ENCODE data around the gene TRPV2. TPM values are rescaled to one million over a fixed set of nuclear protein-coding genes. Genes with fewer than 3 reads are reported as not detected.

Gene TRPV2
- total and polyA plus RNA-seq, 10 of the 15 experiments (the other 5 are each of a cell fraction or from before 2014, with no cell fraction given): 8.9 to 94.4 (median 54.1) TPM

- Histone ChIP-seq H2AFZ (ENCODE audit: control insufficient read depth, low read depth, low read length) (no peak overlapping the region), H3K9me3 (replicated peaks; ENCODE audit: control insufficient read depth, insufficient read depth, low read length) (no peaks in the 10 kb centered on the region), H3K27ac (ENCODE audit: control insufficient read depth, insufficient read depth) (peak overlapping the region; percentile 91), H3K4me3 (peak overlapping the region; percentile 95), H4K20me1 (ENCODE audit: control insufficient read depth, insufficient read depth) (no peaks in the 10 kb centered on the region), H3K79me2 (ENCODE audit: control insufficient read depth, insufficient read depth, low read length) (peaks cover 59% of the 10 kb centered on the region), H3K36me3 (ENCODE audit: control insufficient read depth in 2 of 2, insufficient read depth in 2 of 2, low read length in 1 of 2) (peaks cover 15 to 22% of the 10 kb centered on the region in 2 experiments), H3K4me2 (ENCODE audit: control insufficient read depth, insufficient read depth) (peak overlapping the region; percentile 92), H3K27me3 (replicated peaks in 1 of 2; ENCODE audit: control insufficient read depth in 2 of 2, insufficient read depth in 2 of 2, low read length in 1 of 2) (no peaks in the 10 kb centered on the region), H3K4me1 (ENCODE audit: control insufficient read depth, insufficient read depth, low read length) (peaks cover 44% of the 10 kb centered on the region), H3K9ac (ENCODE audit: control insufficient read depth, insufficient read depth, low read length) (peak overlapping the region; percentile 73)
- RAD21 ChIA-PET (ENCODE audit: unreplicated experiment): interaction anchor here (0.8 to 6.8 kb wide), 11 partner anchors 8 to 133 kb away, joined by 3 to 82 read pairs (median 3); partner anchors contain the start of gene UBB
- BruUV-seq (replicated peaks): no TSS peak
- peak; percentile 59 for DNase-seq (ENCODE audit: low read depth, low spot score)
- POLR2A ChIA-PET: interaction anchor here (0.5 to 6.7 kb wide), 7 partner anchors 11 to 59 kb away, joined by 3 to 54 read pairs (median 6); partner anchors contain the start of gene UBB
- intact Hi-C loops (cut with micrococcal nuclease; ENCODE audit: unreplicated experiment) (loop anchor here (2.0 to 10.0 kb wide), 2 partner anchors 20 to 204 kb away; partner anchors contain the start of genes NCOR1 and PIGL), in situ Hi-C loops (cut with MboI) (loop anchor here (5.0 to 10.0 kb wide), 2 partner anchors 37 to 566 kb away; partner anchors contain the start of gene UBB)
- CTCF ChIA-PET: interaction anchor here (1.0 to 7.4 kb wide), 8 partner anchors 9 to 66 kb away, joined by 3 to 127 read pairs (median 10); partner anchors contain the start of gene CENPV
- peak; percentile 49 for ATAC-seq
- FAIRE-seq: peak; percentile 84
- 5% methylated on average over 8 of the region's 8 CpGs for WGBS (ENCODE audit: insufficient coverage, insufficient replicate concordance, low lambda C conversion rate, missing lambda C conversion rate)
- SMC1A ChIA-PET (ENCODE audit: uncharacterized antibody, unreplicated experiment): interaction anchor here (0.6 to 5.4 kb wide), 5 partner anchors 13 to 55 kb away, joined by 3 to 41 read pairs (median 13); no protein-coding TSS in a partner anchor
- TF ChIP-seq CHD2 (IDR thresholded peaks at IDR 0.05; ENCODE audit: borderline replicate concordance, low read depth, low read length) (no peak), SKIL (IDR thresholded peaks at IDR 0.05; ENCODE audit: low read depth, poor library complexity, severe bottlenecking) (peak; percentile 60), MAX (IDR thresholded peaks at IDR 0.05; ENCODE audit: low read depth, low read length) (no peak), CEBPB (IDR thresholded peaks at IDR 0.05; ENCODE audit: borderline replicate concordance in 1 of 2, low read depth in 2 of 2, low read length in 2 of 2) (no peak), RB1 (IDR thresholded peaks at IDR 0.05; ENCODE audit: borderline replicate concordance) (no peak), CBX3 (IDR thresholded peaks at IDR 0.05; ENCODE audit: borderline replicate concordance, low read depth) (no peak), ZNF622 (IDR thresholded peaks at IDR 0.05) (no peak), RAD51 (IDR thresholded peaks at IDR 0.05) (no peak), SMAD1 (IDR thresholded peaks at IDR 0.05; ENCODE audit: low read depth, partially characterized antibody) (peak; percentile 16), PML (IDR thresholded peaks at IDR 0.05; ENCODE audit: low read length) (0 out of 2 replicates have a peak, but pooled peaks have one; percentile 45), ATF7 (IDR thresholded peaks at IDR 0.05; ENCODE audit: low read depth) (0 out of 2 replicates have a peak, but pooled peaks have one; percentile 54)
- TF ChIP-seq, protein P1, sequence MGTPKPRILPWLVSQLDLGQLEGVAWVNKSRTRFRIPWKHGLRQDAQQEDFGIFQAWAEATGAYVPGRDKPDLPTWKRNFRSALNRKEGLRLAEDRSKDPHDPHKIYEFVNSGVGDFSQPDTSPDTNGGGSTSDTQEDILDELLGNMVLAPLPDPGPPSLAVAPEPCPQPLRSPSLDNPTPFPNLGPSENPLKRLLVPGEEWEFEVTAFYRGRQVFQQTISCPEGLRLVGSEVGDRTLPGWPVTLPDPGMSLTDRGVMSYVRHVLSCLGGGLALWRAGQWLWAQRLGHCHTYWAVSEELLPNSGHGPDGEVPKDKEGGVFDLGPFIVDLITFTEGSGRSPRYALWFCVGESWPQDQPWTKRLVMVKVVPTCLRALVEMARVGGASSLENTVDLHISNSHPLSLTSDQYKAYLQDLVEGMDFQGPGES (IDR thresholded peaks at IDR 0.05): no peak
- TF ChIP-seq, protein P2, sequence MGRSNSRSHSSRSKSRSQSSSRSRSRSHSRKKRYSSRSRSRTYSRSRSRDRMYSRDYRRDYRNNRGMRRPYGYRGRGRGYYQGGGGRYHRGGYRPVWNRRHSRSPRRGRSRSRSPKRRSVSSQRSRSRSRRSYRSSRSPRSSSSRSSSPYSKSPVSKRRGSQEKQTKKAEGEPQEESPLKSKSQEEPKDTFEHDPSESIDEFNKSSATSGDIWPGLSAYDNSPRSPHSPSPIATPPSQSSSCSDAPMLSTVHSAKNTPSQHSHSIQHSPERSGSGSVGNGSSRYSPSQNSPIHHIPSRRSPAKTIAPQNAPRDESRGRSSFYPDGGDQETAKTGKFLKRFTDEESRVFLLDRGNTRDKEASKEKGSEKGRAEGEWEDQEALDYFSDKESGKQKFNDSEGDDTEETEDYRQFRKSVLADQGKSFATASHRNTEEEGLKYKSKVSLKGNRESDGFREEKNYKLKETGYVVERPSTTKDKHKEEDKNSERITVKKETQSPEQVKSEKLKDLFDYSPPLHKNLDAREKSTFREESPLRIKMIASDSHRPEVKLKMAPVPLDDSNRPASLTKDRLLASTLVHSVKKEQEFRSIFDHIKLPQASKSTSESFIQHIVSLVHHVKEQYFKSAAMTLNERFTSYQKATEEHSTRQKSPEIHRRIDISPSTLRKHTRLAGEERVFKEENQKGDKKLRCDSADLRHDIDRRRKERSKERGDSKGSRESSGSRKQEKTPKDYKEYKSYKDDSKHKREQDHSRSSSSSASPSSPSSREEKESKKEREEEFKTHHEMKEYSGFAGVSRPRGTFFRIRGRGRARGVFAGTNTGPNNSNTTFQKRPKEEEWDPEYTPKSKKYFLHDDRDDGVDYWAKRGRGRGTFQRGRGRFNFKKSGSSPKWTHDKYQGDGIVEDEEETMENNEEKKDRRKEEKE (IDR thresholded peaks at IDR 0.05): no peak
Measured at GRCh38 chr17:16419074-16419928, 3.9 kb downstream of the TRPV2 start.

Data from GM12878 (cell line).